HG03066 (cell line): Measurements from ENCODE around the gene CDK11B.

Source experiments
- ATAC-seq: cut with Tn5 transposase; IDR thresholded peaks from one replicate; pipeline ENCODE4 v1.9.1; 2021; ENCODE audit warnings: low read depth; ENCODE audit not compliant: unreplicated experiment

The CDK11B gene

GRCh38 chr1:1628754-1629429, 29.9 kb downstream of the CDK11B start:
- no peak for ATAC-seq

GRCh38 chr1:1627829-1628753, 30.7 kb downstream of the CDK11B start:
- no peak for ATAC-seq

GRCh38 chr1:1627261-1627828, 31.5 kb downstream of the CDK11B start:
- no peak for ATAC-seq

GRCh38 chr1:1626207-1627141, 32.3 kb downstream of the CDK11B start:
- ATAC-seq = no peak

- ATAC-seq = no peak
Observed at GRCh38 chr1:1625824-1626206, 33.0 kb downstream of the CDK11B start.

GRCh38 chr1:1625404-1625775, 33.4 kb downstream of the CDK11B start:
- no peak for ATAC-seq

GRCh38 chr1:1624443-1625403, 34.1 kb downstream of the CDK11B start:
- ATAC-seq = no peak

- ATAC-seq = no peak
Observed at GRCh38 chr1:1623631-1624442, 35.0 kb downstream of the CDK11B start.

- ATAC-seq = no peak
Observed at GRCh38 chr1:1623181-1623630, 35.6 kb downstream of the CDK11B start.

- ATAC-seq = no peak
Observed at GRCh38 chr1:1622788-1623094, 36.1 kb downstream of the CDK11B start.

- no peak for ATAC-seq
Observed at GRCh38 chr1:1622010-1622787, 36.6 kb downstream of the CDK11B start.

- no peak for ATAC-seq
Observed at GRCh38 chr1:1621173-1622009, 37.4 kb downstream of the CDK11B start.

- ATAC-seq = no peak
Observed at GRCh38 chr1:1620433-1621139, 38.2 kb downstream of the CDK11B start.

- no peak for ATAC-seq
Observed at GRCh38 chr1:1619917-1620361, 38.9 kb downstream of the CDK11B start.

- ATAC-seq = no peak
Observed at GRCh38 chr1:1618396-1619068, 40.3 kb downstream of the CDK11B start.

GRCh38 chr1:1617925-1618324, 40.9 kb downstream of the CDK11B start:
- ATAC-seq = no peak
